Left ventricle myocardium inferior (tissue), 1 donor: ENCODE measurements around the gene REEP3. TPM values are rescaled to one million over a fixed set of nuclear protein-coding genes. Genes with fewer than 3 reads are reported as not detected.

ENCODE experiments used
- DNase-seq: peaks from one replicate; pipeline ENCODE4 v3.0.0-alpha.2; 2020
- H3K27ac ChIP-seq: fragments of 200-600 bp; replicated peaks from 2 replicates; pipeline ENCODE4 v1.8.0; 2021
- H3K27me3 ChIP-seq: fragments of 200-600 bp; 2 replicates; pipeline ENCODE4 v1.8.0; 2021; ENCODE audit warnings: low read depth
- H3K36me3 ChIP-seq: fragments of 200-600 bp; 2 replicates; pipeline ENCODE4 v1.8.0; 2021
- H3K4me1 ChIP-seq: fragments of 200-600 bp; 2 replicates; pipeline ENCODE4 v1.8.0; 2021
- H3K4me3 ChIP-seq: fragments of 200-600 bp; 2 replicates; pipeline ENCODE4 v1.8.0; 2021; ENCODE audit warnings: mild to moderate bottlenecking, moderate library complexity
- H3K9me3 ChIP-seq: fragments of 200-600 bp; replicated peaks from 2 replicates; pipeline ENCODE4 v1.8.0; 2021
- intact Hi-C: fragments of 100-400 bp; cut with micrococcal nuclease; formaldehyde crosslinking; loops from one replicate; pipeline ENCODE4 v1.11.0; 2022
- total RNA-seq: library from RNA; stranded (reverse); fragmentation: NEBNext Ultra II Directional; extraction: Animal tissue kit (Norgen Biotek cat#: 25700); gene quantifications from one replicate; pipeline ENCODE4 v1.2.1, GENCODE V29; 2021
- TF ChIP-seq, protein P1 (sequence below): fragments of 200-600 bp; IDR thresholded peaks from 2 replicates; pipeline ENCODE4 v1.8.0; 2021; ENCODE audit warnings: antibody characterized with exemption, mild to moderate bottlenecking, borderline replicate concordance
- donor health status: DM: no; HTN: yes; CAD: no; lungs with severe emphysema.

The REEP3 gene
- total RNA-seq, 1 donor from 2014 or later, result 18.2 TPM

DNA sequence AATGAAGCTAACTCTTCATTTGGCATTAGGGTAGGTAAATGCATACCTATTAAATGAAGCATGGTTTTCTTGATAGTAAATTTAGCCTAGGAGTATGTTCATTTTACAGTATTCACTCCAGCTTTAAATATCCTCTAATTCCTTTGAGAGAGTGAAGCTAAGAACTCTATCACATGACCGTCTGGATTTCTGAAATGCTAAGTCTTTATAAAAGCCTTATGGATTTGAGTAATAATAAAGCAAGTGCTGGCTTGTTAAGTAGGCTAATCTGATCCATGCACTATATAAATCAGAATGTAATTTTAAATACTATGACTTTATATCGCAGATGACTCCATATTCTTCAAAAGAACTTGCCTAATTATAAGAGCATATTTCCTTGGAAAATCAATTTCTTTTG lies 64.8 kb downstream of the REEP3 start:
- TF ChIP-seq, protein P1, sequence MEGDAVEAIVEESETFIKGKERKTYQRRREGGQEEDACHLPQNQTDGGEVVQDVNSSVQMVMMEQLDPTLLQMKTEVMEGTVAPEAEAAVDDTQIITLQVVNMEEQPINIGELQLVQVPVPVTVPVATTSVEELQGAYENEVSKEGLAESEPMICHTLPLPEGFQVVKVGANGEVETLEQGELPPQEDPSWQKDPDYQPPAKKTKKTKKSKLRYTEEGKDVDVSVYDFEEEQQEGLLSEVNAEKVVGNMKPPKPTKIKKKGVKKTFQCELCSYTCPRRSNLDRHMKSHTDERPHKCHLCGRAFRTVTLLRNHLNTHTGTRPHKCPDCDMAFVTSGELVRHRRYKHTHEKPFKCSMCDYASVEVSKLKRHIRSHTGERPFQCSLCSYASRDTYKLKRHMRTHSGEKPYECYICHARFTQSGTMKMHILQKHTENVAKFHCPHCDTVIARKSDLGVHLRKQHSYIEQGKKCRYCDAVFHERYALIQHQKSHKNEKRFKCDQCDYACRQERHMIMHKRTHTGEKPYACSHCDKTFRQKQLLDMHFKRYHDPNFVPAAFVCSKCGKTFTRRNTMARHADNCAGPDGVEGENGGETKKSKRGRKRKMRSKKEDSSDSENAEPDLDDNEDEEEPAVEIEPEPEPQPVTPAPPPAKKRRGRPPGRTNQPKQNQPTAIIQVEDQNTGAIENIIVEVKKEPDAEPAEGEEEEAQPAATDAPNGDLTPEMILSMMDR, result no peak
- intact Hi-C loops, result no loop called here
- Histone ChIP-seq H3K4me1 (peaks cover 40% of the 10 kb centered on the region), H3K36me3 (no peaks in the 10 kb centered on the region), H3K4me3 (no peak overlapping the region), H3K9me3 (no peaks in the 10 kb centered on the region), H3K27ac (no peak overlapping the region), H3K27me3 (no peaks in the 10 kb centered on the region)
- no peak for DNase-seq

GRCh38 chr10:63587191-63587590 lies 66.0 kb downstream of the REEP3 start:
- H3K4me1 ChIP-seq, result peaks cover 40% of the 10 kb centered on the region
- no peaks in the 10 kb centered on the region for H3K36me3 ChIP-seq

DNA sequence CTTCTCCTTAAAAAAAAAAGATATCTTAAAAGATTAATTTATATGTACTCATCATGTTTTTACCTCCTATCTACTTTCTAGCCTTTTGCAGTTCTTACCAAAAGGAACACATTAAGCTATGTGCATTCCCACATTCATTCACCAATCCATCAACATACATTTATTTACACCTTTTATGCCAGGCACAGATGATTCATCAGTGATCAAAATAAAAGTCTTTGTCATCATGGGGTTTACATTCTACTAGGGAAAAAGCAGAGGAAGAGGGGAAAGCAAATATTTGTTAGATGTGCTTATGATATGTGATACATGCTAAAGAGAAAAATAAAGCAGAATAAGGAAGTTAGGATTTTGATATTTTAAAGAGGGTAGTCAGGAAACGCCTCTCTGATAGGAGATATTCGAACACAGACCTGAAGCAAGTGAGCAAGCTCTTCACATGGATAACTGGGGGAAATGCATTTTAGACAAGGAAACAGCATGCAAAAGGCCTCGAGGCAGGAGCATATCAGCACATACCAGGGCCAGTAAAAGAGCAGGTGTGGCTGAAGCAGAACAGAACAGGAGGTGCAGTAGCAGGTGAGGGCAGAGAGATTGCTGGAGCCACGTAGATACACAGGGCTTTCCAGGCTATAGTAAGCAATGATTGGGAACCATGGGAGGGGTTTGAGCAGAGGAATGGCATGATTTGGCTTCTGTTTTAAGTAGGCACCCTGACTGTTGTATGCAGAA lies 67.4 kb downstream of the REEP3 start:
- intact Hi-C loops, result no loop called here
- TF ChIP-seq, protein P1, result no peak
- Histone ChIP-seq H3K27me3 (no peaks in the 10 kb centered on the region), H3K27ac (no peak overlapping the region), H3K36me3 (no peaks in the 10 kb centered on the region), H3K9me3 (no peaks in the 10 kb centered on the region), H3K4me3 (no peak overlapping the region), H3K4me1 (peaks cover 44% of the 10 kb centered on the region)
- no peak for DNase-seq

More at GRCh38 chr10:63587191-63587590, 66.0 kb downstream of the REEP3 start:
- DNase-seq, result no peak
- no peaks in the 10 kb centered on the region for H3K27me3 ChIP-seq
- TF ChIP-seq, protein P1, result no peak
- H3K4me3 ChIP-seq, result no peak overlapping the region
- intact Hi-C loops, result no loop called here
- no peak overlapping the region for H3K27ac ChIP-seq
- no peaks in the 10 kb centered on the region for H3K9me3 ChIP-seq

GRCh38 chr10:63591600-63592379 lies 70.6 kb downstream of the REEP3 start:
- Histone ChIP-seq H3K4me1 (peaks cover 40% of the 10 kb centered on the region), H3K36me3 (peaks cover 2% of the 10 kb centered on the region), H3K9me3 (no peaks in the 10 kb centered on the region), H3K27ac (no peak overlapping the region), H3K4me3 (no peak overlapping the region), H3K27me3 (no peaks in the 10 kb centered on the region)
- DNase-seq, result no peak
- intact Hi-C loops, result no loop called here
- TF ChIP-seq, protein P1, result no peak

GRCh38 chr10:63593576-63593975 lies 72.4 kb downstream of the REEP3 start:
- Histone ChIP-seq H3K27me3 (no peaks in the 10 kb centered on the region), H3K4me3 (no peak overlapping the region), H3K36me3 (peaks cover 15% of the 10 kb centered on the region), H3K27ac (no peak overlapping the region), H3K4me1 (peaks cover 38% of the 10 kb centered on the region), H3K9me3 (no peaks in the 10 kb centered on the region)
- intact Hi-C loops, result no loop called here
- no peak for DNase-seq
- TF ChIP-seq, protein P1, result no peak
